A549 (cell line): ENCODE data around the gene PGM2. TPM values are rescaled to one million over a fixed set of nuclear protein-coding genes. Genes with fewer than 3 reads are reported as not detected.
"Not testable (repeated sequence)": the region's sequence is repeated elsewhere in the genome, so short reads cannot be mapped to it uniquely, and the experiment has no call there.

Experiments
- ATAC-seq, 2 experiments: fragments of 200-7000 bp in 1 of 2; fragments of >200 bp in 1 of 2; cut with Nextera tagmentation in 1 of 2; cut with Tn5 transposase in 1 of 2; 3 replicates each; pipeline versions ENCODE4 v1.8.0 to v1.9.1; 2018 to 2020; ENCODE audit warnings: mild to moderate bottlenecking in 1 of 2, moderate library complexity in 1 of 2
- CTCF ChIA-PET: fragments of 300-600 bp; sonication (Branson Sonifier 250); formaldehyde crosslinking; extraction: SDS; loops from one replicate; lab custom pipeline; 2021; ENCODE audit warnings: antibody characterized with exemption, inconsistent platforms; lab: Yijun Ruan, JAX
- POLR2A ChIA-PET: fragments of 350-600 bp; formaldehyde crosslinking; extraction: SDS; loops from one replicate; lab custom pipeline; 2021; ENCODE audit warnings: antibody characterized with exemption, inconsistent platforms; lab: Yijun Ruan, JAX
- DNase-seq, 2 experiments: peaks; one replicate each; pipeline versions ENCODE4 v3.0.0 to v3.0.0-alpha.2; 2011 to 2016; ENCODE audit warnings: low read depth in 1 of 2, low spot score in 1 of 2
- FAIRE-seq: peaks from 2 replicates; lab custom pipeline; 2011; peaks lifted over from hg19 to GRCh38; lab: Jason Lieb, UNC
- H3K27ac ChIP-seq, 2 experiments: fragments of >200 bp; sonication (Bioruptor Twin); formaldehyde crosslinking; 3 replicates each; pipeline ENCODE4 v1.5.1; 2016 to 2017
- H3K4me1 ChIP-seq: fragments of >200 bp; sonication (Bioruptor Twin); formaldehyde crosslinking; 3 replicates; pipeline ENCODE4 v1.6.1; 2016
- H3K4me2 ChIP-seq: fragments of >200 bp; sonication (Bioruptor Twin); formaldehyde crosslinking; 3 replicates; pipeline ENCODE4 v1.6.1; 2016
- H3K4me3 ChIP-seq: fragments of >200 bp; sonication (Bioruptor Twin); formaldehyde crosslinking; 3 replicates; pipeline ENCODE4 v1.5.1; 2016
- H3K9me3 ChIP-seq: fragments of >200 bp; sonication (Bioruptor Twin); formaldehyde crosslinking; 3 replicates; pipeline ENCODE4 v1.6.1; 2016
- BHLHE40 ChIP-seq: IDR thresholded peaks from 2 replicates; pipeline ENCODE4 v1.6.1; 2012; ENCODE audit warnings: low read depth, low read length, inconsistent platforms
- CBX2 ChIP-seq: fragments of 200-600 bp; sonication (generic); IDR thresholded peaks from 2 replicates; pipeline ENCODE4 v1.6.1; 2016; ENCODE audit warnings: low read depth, mild to moderate bottlenecking, borderline replicate concordance
- EP300 ChIP-seq, 2 experiments: fragments of >200 bp; sonication (Bioruptor Twin); formaldehyde crosslinking; IDR thresholded peaks; 2 replicates in 1 of 2; 3 replicates in 1 of 2; pipeline ENCODE4 v1.6.1; 2016 to 2017
- FOXS1 ChIP-seq: fragments of 250-450 bp; sonication (Bioruptor Pico); IDR thresholded peaks from 2 replicates; pipeline ENCODE4 v1.5.0; 2020; ENCODE audit warnings: mild to moderate bottlenecking, moderate library complexity
- GATA3 ChIP-seq: IDR thresholded peaks from 2 replicates; pipeline ENCODE4 v1.6.1; 2012; ENCODE audit warnings: borderline replicate concordance
- HDAC2 ChIP-seq: fragments of 200-600 bp; sonication (generic); IDR thresholded peaks from 2 replicates; pipeline ENCODE4 v1.6.1; 2016
- JUN ChIP-seq, 2 experiments: fragments of >200 bp; sonication (Bioruptor Twin); formaldehyde crosslinking; IDR thresholded peaks; 2 replicates in 1 of 2; 3 replicates in 1 of 2; pipeline ENCODE4 v1.6.1; 2016 to 2017
- MAFK ChIP-seq: fragments of 450-650 bp; IDR thresholded peaks from 2 replicates; pipeline ENCODE4 v1.6.1; 2014; ENCODE audit not compliant: partially characterized antibody
- RARB ChIP-seq: fragments of 250-450 bp; sonication (Bioruptor Pico); IDR thresholded peaks from 2 replicates; pipeline ENCODE4 v1.8.0; 2021; ENCODE audit warnings: mild to moderate bottlenecking, moderate library complexity
- TFCP2L1 ChIP-seq: fragments of 250-450 bp; sonication (Bioruptor Pico); IDR thresholded peaks from 2 replicates; pipeline ENCODE4 v1.5.0; 2021; ENCODE audit warnings: mild to moderate bottlenecking
- WGBS: methylation state at CpG from one replicate; pipeline ENCODE4 v1.1.6; 2017; ENCODE audit errors: missing lambda C conversion rate; 5-methylcytosine and 5-hydroxymethylcytosine counted together
- polyA plus RNA-seq, 4 experiments: library from polyadenylated mRNA; depleted of rRNA in 3 of 4; stranded (reverse); fragments of >200 nt; fragmentation: RNase III in 1 of 4; extraction: RNeasy Plus Mini Kit Qiagen cat#74134 plus additional on column Dnase treatment in 1 of 4; gene quantifications; 2 replicates in 3 of 4; 3 replicates in 1 of 4; pipeline ENCODE4 v1.2.3, GENCODE V29; 2011 to 2017
- TF ChIP-seq, protein P1 (sequence below): fragments of 200-600 bp; sonication (generic); IDR thresholded peaks from 2 replicates; pipeline ENCODE4 v1.6.1; 2016; ENCODE audit warnings: antibody characterized with exemption, mild to moderate bottlenecking, moderate library complexity
- TF ChIP-seq, protein P2 (sequence below): IDR thresholded peaks from 2 replicates; pipeline ENCODE4 v1.6.1; 2012

PGM2 gene
- polyA plus RNA-seq, 2 of the 4 experiments (the other 2 are of a cell fraction) = 11.4 to 17.0 TPM

DNA sequence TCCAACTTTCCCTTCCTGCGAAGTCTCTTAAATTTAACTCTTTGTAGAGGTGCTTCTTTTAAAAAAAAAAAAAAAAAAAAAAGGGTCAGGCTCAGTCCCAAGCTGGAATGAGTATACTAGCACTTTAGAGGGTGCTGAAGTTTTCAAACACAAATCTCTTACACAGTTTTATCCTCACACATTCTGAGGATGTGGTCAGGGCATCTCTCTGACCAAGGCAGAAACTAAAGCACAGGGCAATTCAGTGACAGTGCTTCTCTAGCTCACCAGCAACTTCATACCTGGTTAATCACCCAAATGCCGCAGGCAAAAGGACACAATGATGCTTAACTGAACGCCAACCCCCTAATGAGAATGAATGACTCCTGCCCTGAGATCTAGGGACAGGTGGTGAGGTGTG, 9.8 kb upstream of the PGM2 start (continued):
- TF ChIP-seq, protein P1, sequence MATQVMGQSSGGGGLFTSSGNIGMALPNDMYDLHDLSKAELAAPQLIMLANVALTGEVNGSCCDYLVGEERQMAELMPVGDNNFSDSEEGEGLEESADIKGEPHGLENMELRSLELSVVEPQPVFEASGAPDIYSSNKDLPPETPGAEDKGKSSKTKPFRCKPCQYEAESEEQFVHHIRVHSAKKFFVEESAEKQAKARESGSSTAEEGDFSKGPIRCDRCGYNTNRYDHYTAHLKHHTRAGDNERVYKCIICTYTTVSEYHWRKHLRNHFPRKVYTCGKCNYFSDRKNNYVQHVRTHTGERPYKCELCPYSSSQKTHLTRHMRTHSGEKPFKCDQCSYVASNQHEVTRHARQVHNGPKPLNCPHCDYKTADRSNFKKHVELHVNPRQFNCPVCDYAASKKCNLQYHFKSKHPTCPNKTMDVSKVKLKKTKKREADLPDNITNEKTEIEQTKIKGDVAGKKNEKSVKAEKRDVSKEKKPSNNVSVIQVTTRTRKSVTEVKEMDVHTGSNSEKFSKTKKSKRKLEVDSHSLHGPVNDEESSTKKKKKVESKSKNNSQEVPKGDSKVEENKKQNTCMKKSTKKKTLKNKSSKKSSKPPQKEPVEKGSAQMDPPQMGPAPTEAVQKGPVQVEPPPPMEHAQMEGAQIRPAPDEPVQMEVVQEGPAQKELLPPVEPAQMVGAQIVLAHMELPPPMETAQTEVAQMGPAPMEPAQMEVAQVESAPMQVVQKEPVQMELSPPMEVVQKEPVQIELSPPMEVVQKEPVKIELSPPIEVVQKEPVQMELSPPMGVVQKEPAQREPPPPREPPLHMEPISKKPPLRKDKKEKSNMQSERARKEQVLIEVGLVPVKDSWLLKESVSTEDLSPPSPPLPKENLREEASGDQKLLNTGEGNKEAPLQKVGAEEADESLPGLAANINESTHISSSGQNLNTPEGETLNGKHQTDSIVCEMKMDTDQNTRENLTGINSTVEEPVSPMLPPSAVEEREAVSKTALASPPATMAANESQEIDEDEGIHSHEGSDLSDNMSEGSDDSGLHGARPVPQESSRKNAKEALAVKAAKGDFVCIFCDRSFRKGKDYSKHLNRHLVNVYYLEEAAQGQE = no peak
- TF ChIP-seq FOXS1 (no peak), GATA3 (no peak)
- TF ChIP-seq, all 56 proteins: peak for 0

DNA sequence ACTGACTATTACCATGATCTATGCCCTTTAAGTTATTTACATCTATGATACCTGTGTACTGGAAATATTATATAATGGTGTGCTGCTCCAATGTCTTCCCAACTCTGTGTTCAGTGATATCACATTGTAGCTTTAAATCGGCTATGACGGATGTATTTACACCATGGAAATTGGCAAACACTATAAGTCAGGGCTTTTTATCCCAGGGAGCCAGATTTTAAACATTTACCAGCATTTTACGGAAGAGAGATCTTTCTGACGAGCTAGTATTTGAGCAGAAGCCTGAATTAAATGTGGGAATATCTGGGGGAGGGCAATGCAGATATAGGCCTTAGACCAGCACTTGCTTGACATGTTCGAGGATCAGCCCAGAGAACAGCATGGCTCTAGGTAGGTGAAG, 7.7 kb upstream of the PGM2 start:
- no peak for DNase-seq
- CTCF ChIA-PET = interaction anchor here (1.1 to 1.2 kb wide), 2 partner anchors 17 to 217 kb away, joined by 3 read pairs; no protein-coding TSS in a partner anchor
- H3K4me1 ChIP-seq = no peaks in the 10 kb centered on the region
- no peak for ATAC-seq
- H3K27ac ChIP-seq = no peak overlapping the region
- no peak overlapping the region for H3K4me2 ChIP-seq
- no peak overlapping the region for H3K4me3 ChIP-seq
- POLR2A ChIA-PET = no interaction called here
- no peaks in the 10 kb centered on the region for H3K9me3 ChIP-seq
- TF ChIP-seq FOXS1 = no peak
- TF ChIP-seq CBX2 = no peak
- no peak for TF ChIP-seq TFCP2L1 (CRISPR knock-in tag)
- TF ChIP-seq RARB (CRISPR knock-in tag) = no peak
- TF ChIP-seq GATA3 = no peak
- TF ChIP-seq, protein P1 = no peak
- TF ChIP-seq BHLHE40 = no peak
- TF ChIP-seq EP300 (IDR thresholded peaks at IDR 0.05) = no peak
- TF ChIP-seq, protein P2, sequence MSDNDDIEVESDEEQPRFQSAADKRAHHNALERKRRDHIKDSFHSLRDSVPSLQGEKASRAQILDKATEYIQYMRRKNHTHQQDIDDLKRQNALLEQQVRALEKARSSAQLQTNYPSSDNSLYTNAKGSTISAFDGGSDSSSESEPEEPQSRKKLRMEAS = no peak
- no peak for FAIRE-seq
- 68% methylated on average over 5 of the region's 5 CpGs for WGBS

DNA sequence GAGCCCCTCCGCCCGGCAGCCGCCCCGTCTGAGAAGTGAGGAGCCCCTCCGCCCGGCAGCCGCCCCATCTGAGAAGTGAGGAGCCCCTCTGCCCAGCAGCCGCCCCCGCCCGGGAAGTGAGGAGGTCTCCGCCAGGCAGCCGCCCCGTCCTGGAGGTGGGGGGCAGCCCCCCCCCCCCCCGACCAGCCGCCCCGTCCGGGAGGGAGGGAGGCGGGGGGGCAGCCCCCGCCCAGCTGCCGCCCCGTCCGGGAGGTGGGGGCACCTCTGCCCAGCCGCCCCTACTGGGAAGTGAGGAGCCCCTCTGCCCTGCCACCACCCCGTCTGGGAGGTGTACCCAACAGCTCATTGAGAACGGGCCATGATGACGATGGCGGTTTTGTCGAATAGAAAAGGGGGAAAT, 6.0 kb upstream of the PGM2 start:
- H3K4me2 ChIP-seq, POLR2A ChIA-PET, ATAC-seq, CTCF ChIA-PET, FAIRE-seq, H3K4me3 ChIP-seq, DNase-seq, H3K4me1 ChIP-seq, H3K9me3 ChIP-seq, H3K27ac ChIP-seq: not testable (repeated sequence)
- 100% methylated on average over 1 of the region's 28 CpGs for WGBS

DNA sequence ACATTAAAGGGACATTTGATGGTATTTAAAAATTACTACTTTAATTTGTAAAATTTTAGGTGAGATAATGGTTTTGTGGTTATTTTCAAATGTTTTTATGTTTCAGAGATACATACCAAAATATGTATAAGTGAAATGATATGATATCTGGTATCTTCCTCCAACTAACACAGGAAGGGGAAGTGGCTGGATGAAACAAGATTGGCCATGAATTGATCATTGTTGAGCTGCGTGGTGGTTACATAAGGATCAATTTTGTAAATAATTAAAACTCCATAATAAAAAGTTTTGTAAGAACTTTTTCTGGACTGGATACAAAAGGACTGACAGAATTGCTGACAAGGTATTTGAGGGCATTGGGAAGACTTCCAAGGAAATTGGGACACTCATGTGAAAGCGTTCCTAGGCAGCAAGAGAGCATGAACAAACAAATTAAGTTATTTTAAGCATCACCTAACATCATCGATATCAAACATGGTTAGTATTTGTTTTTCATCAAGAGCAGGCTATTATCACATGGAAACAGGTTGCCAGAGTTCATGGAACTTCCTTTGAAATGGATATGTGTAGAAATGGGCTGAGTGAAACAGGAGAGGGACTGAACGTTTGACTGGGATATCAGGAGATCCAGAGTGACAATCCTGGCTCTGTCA, 4.4 kb upstream of the PGM2 start:
- Histone ChIP-seq H3K27ac (no peak overlapping the region), H3K4me2 (no peak overlapping the region), H3K9me3 (no peaks in the 10 kb centered on the region), H3K4me1 (peaks cover 5% of the 10 kb centered on the region; the same call in 1 of the 3 replicates), H3K4me3 (no peak overlapping the region)
- TF ChIP-seq MAFK (peak; percentile 12), HDAC2 (no peak), JUN (IDR thresholded peaks at IDR 0.05) (no peak), CBX2 (no peak)
- FAIRE-seq = no peak
- ChIA-PET POLR2A (no interaction called here), CTCF (no interaction called here)
- no peak for DNase-seq
- 28% methylated on average over 4 of the region's 4 CpGs for WGBS
- no peak for ATAC-seq
